ENCODE results near the gene DIP2C. TPM values are rescaled to one million over a fixed set of nuclear protein-coding genes. Genes with fewer than 3 reads are reported as not detected.
"Not testable (repeated sequence)": the region's sequence is repeated elsewhere in the genome, so short reads cannot be mapped to it uniquely, and the experiment has no call there.

Gene DIP2C
- total RNA-seq, 1 experiment from 2014 or later, result 10.7 TPM

GRCh38 chr10:516764-517163 is 172.7 kb downstream of the DIP2C start:
- Histone ChIP-seq H3K36me3 (no peaks in the 10 kb centered on the region; the same call in 1 of the 2 replicates), H3K4me3 (no peak overlapping the region)
- no peak for DNase-seq

DNA sequence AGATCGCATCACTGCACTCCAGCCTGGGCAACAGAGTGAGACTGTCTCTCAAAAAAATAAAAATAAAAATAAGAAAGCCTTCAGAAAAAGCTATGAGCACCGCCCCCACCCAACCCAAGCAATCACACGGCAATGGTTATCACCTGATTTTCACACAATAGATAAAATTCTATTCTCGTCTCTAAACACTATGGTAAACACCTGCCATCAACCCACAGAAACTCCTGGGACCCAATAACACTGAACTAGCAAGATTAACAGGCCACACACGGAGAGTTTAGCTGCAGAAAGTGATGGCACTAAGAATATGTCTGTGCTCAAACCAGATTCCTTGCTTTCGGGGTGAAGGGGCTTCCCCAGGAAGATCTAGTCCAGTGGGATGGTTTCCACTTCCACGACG is 173.8 kb downstream of the DIP2C start:
- DNase-seq, result no peak
- no peak overlapping the region for H3K4me3 ChIP-seq
- no peaks in the 10 kb centered on the region; the same call in none of the 2 replicates for H3K36me3 ChIP-seq
- H3K9me3 ChIP-seq, result no peaks in the 10 kb centered on the region
- no peaks in the 10 kb centered on the region for H3K27me3 ChIP-seq

More at GRCh38 chr10:516764-517163, 172.7 kb downstream of the DIP2C start:
- Histone ChIP-seq H3K9me3 (no peaks in the 10 kb centered on the region), H3K27me3 (no peaks in the 10 kb centered on the region)

GRCh38 chr10:514137-514671 is 175.3 kb downstream of the DIP2C start:
- Histone ChIP-seq H3K36me3 (no peaks in the 10 kb centered on the region; the same call in 1 of the 2 replicates), H3K4me3 (no peak overlapping the region), H3K9me3 (no peaks in the 10 kb centered on the region), H3K27me3 (no peaks in the 10 kb centered on the region)
- DNase-seq, result no peak

- DNase-seq, result no peak
Measured at GRCh38 chr10:513393-513792, 176.1 kb downstream of the DIP2C start.

GRCh38 chr10:512661-513060 is 176.8 kb downstream of the DIP2C start:
- not testable (repeated sequence) for H3K4me3 ChIP-seq, H3K36me3 ChIP-seq, DNase-seq, H3K9me3 ChIP-seq, H3K27me3 ChIP-seq

More at GRCh38 chr10:513393-513792, 176.1 kb downstream of the DIP2C start:
- no peaks in the 10 kb centered on the region for H3K27me3 ChIP-seq
- no peaks in the 10 kb centered on the region for H3K9me3 ChIP-seq
- H3K4me3 ChIP-seq, result no peak overlapping the region
- H3K36me3 ChIP-seq, result no peaks in the 10 kb centered on the region; the same call in 1 of the 2 replicates

GRCh38 chr10:511849-512191 is 177.6 kb downstream of the DIP2C start:
- Histone ChIP-seq H3K4me3 (no peak overlapping the region), H3K36me3 (no peaks in the 10 kb centered on the region; the same call in 1 of the 2 replicates), H3K27me3 (no peaks in the 10 kb centered on the region), H3K9me3 (no peaks in the 10 kb centered on the region)
- no peak for DNase-seq

DNA sequence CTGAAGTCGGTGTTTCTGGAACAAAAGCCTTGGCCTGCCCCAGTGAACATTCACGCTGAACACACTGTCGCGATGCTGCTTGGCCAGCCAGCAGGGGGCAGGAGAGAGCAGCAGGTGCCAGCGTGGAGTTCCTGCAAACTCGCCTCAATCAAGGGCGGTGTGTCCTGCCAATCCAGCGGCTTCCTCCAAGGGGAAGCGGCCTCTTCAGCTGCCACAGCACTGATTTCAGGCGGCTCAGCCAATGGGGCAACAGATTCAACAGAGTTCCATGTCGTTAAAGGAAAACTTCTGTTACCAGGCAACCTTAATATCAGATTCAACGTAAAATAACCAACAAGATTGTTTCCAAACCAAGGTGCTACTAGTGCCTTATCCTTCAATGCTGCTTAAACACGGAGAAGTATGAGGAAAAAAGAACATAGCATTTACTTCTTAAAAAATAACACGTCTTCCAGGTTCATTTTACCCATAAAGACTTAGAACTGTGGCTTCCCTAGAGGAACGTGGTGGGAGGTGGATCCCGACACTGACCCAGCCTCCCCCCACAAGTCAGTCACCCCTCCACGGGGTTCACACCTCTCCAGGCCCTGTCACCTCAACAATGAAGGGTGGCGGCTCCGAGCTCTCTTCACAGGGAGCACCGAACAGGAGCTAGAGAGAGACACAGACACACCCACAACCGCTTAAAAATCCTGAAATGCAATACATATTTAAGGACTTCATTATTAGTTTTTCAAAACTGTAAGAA is 178.2 kb downstream of the DIP2C start:
- Histone ChIP-seq H3K4me3 (no peak overlapping the region), H3K27me3 (no peaks in the 10 kb centered on the region), H3K36me3 (no peaks in the 10 kb centered on the region; the same call in 1 of the 2 replicates), H3K9me3 (no peaks in the 10 kb centered on the region)
- DNase-seq, result peak; percentile 89

DNA sequence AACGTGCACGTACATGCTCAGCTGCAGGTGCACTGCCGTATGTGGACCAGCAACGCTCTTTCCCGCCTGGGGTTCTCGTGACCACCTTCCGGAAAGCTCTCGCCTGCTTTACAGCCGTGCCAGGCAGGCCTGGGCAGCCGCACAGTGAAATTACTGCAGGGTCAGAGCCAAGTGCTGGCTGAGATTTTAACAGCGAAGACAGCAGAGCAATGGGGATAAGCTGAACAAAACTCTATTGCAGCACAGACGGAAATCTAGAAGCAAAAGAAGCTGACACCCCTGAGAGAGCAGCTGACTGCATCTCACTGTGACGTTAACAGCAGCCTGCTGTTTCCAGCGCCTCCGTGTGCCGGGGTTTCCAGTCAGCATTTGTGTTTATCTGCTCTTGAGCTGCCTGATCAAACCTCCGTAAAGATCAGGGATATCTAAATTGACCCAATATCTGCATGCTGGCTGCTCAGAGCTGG is 179.0 kb downstream of the DIP2C start:
- no peak for DNase-seq

DNA sequence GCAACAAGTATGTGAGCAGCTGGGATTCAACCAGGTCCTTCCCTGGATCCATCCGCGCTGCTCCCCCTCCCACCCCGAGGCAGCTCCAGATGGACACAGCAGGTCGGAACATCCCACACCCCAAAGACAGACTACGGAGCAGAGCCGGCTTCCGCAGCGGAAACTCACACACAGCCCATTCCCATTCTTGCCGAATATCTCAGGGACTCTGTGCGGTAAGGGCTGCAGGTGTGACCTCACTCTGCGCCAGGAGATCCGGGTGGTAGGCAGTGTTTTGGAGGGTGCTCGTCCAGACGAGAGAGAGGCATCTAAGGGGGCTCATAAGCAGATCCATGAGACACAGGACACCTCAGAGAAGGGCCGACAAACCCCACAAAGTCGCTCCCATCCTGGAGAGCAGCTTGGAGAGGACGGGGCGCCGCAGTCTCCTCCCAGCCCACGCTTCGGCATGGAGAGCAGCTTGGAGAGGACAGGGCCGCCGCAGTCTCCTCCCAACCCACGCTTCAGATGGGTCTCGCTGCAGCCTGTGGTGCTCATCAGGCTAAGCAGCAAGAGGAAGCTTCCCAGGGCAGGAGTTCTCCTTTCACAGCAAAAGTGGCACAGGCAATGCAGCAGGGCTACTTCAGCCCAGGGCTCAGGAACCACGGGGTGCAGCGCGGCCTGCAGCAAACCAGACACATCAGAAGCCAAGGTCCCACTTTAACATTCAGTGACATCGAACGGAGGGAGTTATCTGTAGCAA is 179.9 kb downstream of the DIP2C start:
- Histone ChIP-seq H3K4me3 (no peak overlapping the region), H3K27me3 (no peaks in the 10 kb centered on the region), H3K9me3 (no peaks in the 10 kb centered on the region), H3K36me3 (no peaks in the 10 kb centered on the region; the same call in 1 of the 2 replicates)
- no peak for DNase-seq

More for the DNA sequence above, 179.0 kb downstream of the DIP2C start:
- no peak overlapping the region for H3K4me3 ChIP-seq
- no peaks in the 10 kb centered on the region for H3K9me3 ChIP-seq
- H3K27me3 ChIP-seq, result no peaks in the 10 kb centered on the region
- no peaks in the 10 kb centered on the region; the same call in 1 of the 2 replicates for H3K36me3 ChIP-seq

GRCh38 chr10:508726-509125 is 180.7 kb downstream of the DIP2C start:
- no peaks in the 10 kb centered on the region; the same call in 1 of the 2 replicates for H3K36me3 ChIP-seq
- no peaks in the 10 kb centered on the region for H3K27me3 ChIP-seq
- no peak for DNase-seq

GRCh38 chr10:507908-508444 is 181.5 kb downstream of the DIP2C start:
- DNase-seq, result no peak

More at GRCh38 chr10:508726-509125, 180.7 kb downstream of the DIP2C start:
- no peaks in the 10 kb centered on the region for H3K9me3 ChIP-seq
- no peak overlapping the region for H3K4me3 ChIP-seq

DNA sequence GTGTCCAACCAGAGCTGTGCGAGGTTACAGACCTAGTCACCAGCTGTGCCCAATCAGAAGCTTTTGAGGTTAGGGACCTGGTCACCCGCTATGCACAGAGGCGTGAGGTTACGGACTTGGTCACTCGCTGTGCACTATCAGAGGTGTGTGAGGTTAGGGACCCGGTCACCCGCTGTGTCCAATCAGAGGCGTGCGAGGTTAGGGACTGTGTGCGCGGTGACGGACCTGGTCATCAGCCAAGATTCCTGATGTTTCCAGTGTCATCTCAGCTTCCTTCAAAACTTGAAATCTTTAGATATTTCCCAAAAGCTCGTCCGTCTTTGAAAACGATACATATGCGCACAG is 182.1 kb downstream of the DIP2C start:
- H3K27me3 ChIP-seq, result no peaks in the 10 kb centered on the region
- no peak overlapping the region for H3K4me3 ChIP-seq

More at GRCh38 chr10:507908-508444, 181.5 kb downstream of the DIP2C start:
- Histone ChIP-seq H3K4me3 (no peak overlapping the region), H3K9me3 (no peaks in the 10 kb centered on the region), H3K36me3 (no peaks in the 10 kb centered on the region; the same call in 1 of the 2 replicates), H3K27me3 (no peaks in the 10 kb centered on the region)

DNA sequence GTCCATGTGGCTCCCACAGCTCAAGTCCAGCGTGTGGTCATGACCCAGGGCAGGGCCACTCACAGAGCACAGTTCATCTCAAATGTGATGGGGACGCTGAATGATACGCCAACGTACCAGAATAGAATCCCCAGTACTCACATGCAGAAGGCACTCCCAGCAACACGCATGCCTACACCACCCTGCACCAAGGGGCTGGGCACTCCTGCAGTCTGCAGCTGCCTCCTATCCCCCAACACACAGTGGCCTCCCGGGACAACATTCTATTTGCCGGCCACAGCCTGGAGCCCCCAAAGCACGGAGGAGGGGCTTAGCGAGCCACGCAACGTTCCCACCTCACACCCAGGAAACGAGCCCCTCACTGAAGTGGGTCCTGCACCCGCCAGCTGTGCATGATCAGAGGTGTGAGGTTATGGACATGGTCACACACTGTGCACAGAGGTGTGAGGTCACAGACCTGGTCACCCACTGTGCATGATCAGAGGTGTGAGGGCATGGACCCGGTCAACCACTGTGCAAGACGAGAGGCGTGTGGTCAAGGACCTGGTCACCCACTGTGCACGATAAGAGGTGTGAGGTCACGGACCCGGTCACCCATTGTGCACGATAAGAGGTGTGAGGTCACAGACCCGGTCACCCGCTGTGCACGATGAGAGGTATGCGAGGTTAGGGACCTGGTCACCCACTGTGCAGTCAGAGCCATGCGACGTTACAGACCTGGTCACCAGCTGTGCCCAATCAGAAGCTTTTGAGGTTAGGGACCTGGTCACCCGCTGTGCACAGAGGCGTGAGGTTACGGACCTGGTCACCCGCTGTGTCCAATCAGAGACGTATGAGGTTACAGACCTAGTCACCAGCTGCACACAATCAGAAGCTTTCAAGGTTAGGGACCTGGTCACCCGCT is 182.8 kb downstream of the DIP2C start:
- H3K36me3 ChIP-seq, result no peaks in the 10 kb centered on the region; the same call in 1 of the 2 replicates
- no peak for DNase-seq
- no peak overlapping the region for H3K4me3 ChIP-seq
- H3K9me3 ChIP-seq, result no peaks in the 10 kb centered on the region
- H3K27me3 ChIP-seq, result no peaks in the 10 kb centered on the region

More for the DNA sequence above, 182.1 kb downstream of the DIP2C start:
- Histone ChIP-seq H3K36me3 (no peaks in the 10 kb centered on the region; the same call in 1 of the 2 replicates), H3K9me3 (no peaks in the 10 kb centered on the region)
- no peak for DNase-seq

DNA sequence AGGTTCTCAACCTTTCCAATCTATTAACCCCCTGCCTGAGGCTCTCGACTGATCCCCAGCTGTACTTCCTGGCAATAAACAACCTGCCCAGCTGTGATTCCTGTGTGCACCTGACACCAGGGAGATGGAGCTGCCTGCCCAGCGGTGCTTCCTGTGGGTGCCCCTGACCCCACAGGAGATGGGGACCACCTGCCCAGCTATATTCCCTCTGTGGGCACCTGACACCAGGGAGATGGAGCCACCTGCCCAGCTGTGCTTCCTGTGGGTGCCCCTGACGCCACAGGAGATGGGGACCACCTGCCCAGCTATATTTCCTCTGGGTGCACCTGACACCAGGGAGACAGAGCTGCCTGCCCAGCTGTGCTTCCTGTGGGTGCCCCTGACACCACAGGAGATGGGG is 184.0 kb downstream of the DIP2C start:
- H3K27me3 ChIP-seq, result no peaks in the 10 kb centered on the region
- H3K9me3 ChIP-seq, result no peaks in the 10 kb centered on the region
- no peak for DNase-seq
- no peak overlapping the region for H3K4me3 ChIP-seq
- H3K36me3 ChIP-seq, result no peaks in the 10 kb centered on the region

DNA sequence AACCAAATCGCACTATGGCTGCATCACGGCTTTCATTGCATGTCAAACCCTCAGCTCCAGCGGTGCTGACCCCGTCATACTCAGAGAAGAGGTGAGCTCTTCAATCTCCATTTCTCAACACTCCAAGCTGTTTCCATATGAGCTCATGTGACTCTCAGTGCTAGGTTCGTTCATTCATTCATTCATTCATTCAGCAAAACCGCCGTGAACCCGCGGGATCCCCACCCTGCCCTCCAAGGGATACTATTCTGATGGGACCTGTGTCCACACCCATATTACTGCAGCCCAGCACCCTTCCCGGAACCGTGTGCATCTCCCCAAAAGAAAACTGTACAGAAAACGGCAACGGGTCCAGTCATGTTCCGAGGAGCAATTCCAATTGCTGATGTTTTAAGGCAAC is 184.7 kb downstream of the DIP2C start:
- Histone ChIP-seq H3K36me3 (no peaks in the 10 kb centered on the region), H3K9me3 (no peaks in the 10 kb centered on the region), H3K4me3 (no peak overlapping the region), H3K27me3 (no peaks in the 10 kb centered on the region)
- DNase-seq, result no peak

DNA sequence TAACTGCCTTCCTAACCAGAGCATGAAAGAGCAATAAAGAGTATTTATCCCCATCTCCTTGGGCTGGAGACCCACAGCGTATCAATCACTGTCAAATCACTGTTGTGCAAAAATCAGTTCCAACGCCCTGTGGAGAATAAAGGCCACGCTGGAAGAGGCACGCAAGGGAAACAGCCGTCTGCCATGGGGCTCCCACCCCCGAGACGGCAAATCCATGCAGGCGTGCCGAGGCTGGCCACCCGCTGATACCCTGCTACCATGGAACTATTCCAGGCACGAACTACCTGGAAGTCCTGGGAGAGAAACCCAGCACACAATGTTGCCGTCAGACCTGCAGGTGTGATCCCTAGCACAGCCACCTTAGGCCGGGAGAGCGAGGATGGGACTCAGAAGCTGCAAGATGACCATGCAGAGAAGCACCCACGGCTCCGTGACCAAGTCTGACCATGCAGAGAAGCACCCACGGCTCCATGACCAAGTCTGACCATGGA is 185.3 kb downstream of the DIP2C start:
- Histone ChIP-seq H3K9me3 (no peaks in the 10 kb centered on the region), H3K27me3 (no peaks in the 10 kb centered on the region), H3K4me3 (no peak overlapping the region), H3K36me3 (no peaks in the 10 kb centered on the region)
- DNase-seq, result no peak

Data from MG63 (cell line).